ENCODE data around the gene CDC42SE2. TPM values are rescaled to one million over a fixed set of nuclear protein-coding genes. Genes with fewer than 3 reads are reported as not detected.

CDC42SE2 gene
- total and polyA plus RNA-seq, 2 of the 4 experiments (the other 2 are of a cell fraction): 12.5 to 19.4 TPM

- CTCF ChIA-PET: no interaction called here
- ATAC-seq (ENCODE audit: low read depth): no peak
Observed at GRCh38 chr5:131323378-131323777, 59.5 kb downstream of the CDC42SE2 start.

More at GRCh38 chr5:131323378-131323777, 59.5 kb downstream of the CDC42SE2 start:
- H2BK5ac ChIP-seq (ENCODE audit: low read depth, low read length, poor library complexity, severe bottlenecking): no peak overlapping the region
- H3K9me1 ChIP-seq (ENCODE audit: insufficient read depth, low read length): peaks cover 3% of the 10 kb centered on the region
- no peak overlapping the region for H2AK5ac ChIP-seq (ENCODE audit: low read depth, low read length)
- no peak overlapping the region for H3K9ac ChIP-seq (ENCODE audit: low read depth, low read length)
- H2AFZ ChIP-seq (replicated peaks; ENCODE audit: low read length, poor library complexity): no peak overlapping the region
- no peak overlapping the region for H3K27ac ChIP-seq (ENCODE audit: insufficient read depth, low read length)
- no peak for TF ChIP-seq MAZ (IDR thresholded peaks at IDR 0.05; ENCODE audit: borderline replicate concordance, low read depth, low read length)
- TF ChIP-seq ELK1 (IDR thresholded peaks at IDR 0.05; ENCODE audit: borderline replicate concordance, low read depth, low read length): no peak
- no peak for TF ChIP-seq NFE2L2 (IDR thresholded peaks at IDR 0.05; ENCODE audit: low read depth, low read length)
- no peak for TF ChIP-seq MAFK (IDR thresholded peaks at IDR 0.05; ENCODE audit: low read depth, low read length)
- TF ChIP-seq FOS (IDR thresholded peaks at IDR 0.05; ENCODE audit: low read depth, low read length): no peak
- no peak for TF ChIP-seq RFX5 (IDR thresholded peaks at IDR 0.05; ENCODE audit: low read depth, low read length)
- TF ChIP-seq SMC3 (IDR thresholded peaks at IDR 0.05; ENCODE audit: low read depth, low read length): no peak
- no peak for TF ChIP-seq POLR2A (IDR thresholded peaks at IDR 0.05; ENCODE audit: low read depth, low read length)
- TF ChIP-seq CHD1 (IDR thresholded peaks at IDR 0.05; ENCODE audit: low read depth, low read length): no peak
- TF ChIP-seq CEBPB (IDR thresholded peaks at IDR 0.05; ENCODE audit: low read depth, low read length): no peak
- no peak for TF ChIP-seq RCOR1 (IDR thresholded peaks at IDR 0.05; ENCODE audit: insufficient replicate concordance, low read length)
- no peak for TF ChIP-seq CTCF (conservative IDR thresholded peaks at IDR 0.05; ENCODE audit: low read depth, low read length)
- TF ChIP-seq MXI1 (IDR thresholded peaks at IDR 0.05; ENCODE audit: borderline replicate concordance, low read depth, low read length): no peak
- TF ChIP-seq USF2 (IDR thresholded peaks at IDR 0.05; ENCODE audit: low read depth, low read length): no peak
- H4K8ac ChIP-seq (ENCODE audit: low read depth in 2 of 2, low read length in 2 of 2): no peak overlapping the region
- H3K56ac ChIP-seq (ENCODE audit: extremely low read depth, insufficient read depth, low read length): no peak overlapping the region
- peaks cover 22 to 36% of the 10 kb centered on the region in 2 experiments for H3K79me1 ChIP-seq (ENCODE audit: low read depth in 1 of 2, low read length in 2 of 2)
- no peak overlapping the region for H3K4ac ChIP-seq (ENCODE audit: low read depth, low read length)
- in situ Hi-C loops (cut with MboI; ENCODE audit: low sequenced_read_pairs) (no loop called here), dilution Hi-C loops (cut with HindIII; ENCODE audit: low sequenced_read_pairs, unreplicated experiment) (no loop called here), intact Hi-C loops (cut with micrococcal nuclease) (no loop called here)
- H4K91ac ChIP-seq (ENCODE audit: insufficient read depth, low read depth, low read length): no peak overlapping the region
- H4K20me1 ChIP-seq (ENCODE audit: insufficient read depth, low read length): peaks cover 7% of the 10 kb centered on the region; the same call in 1 of the 2 replicates
- H4K5ac ChIP-seq (ENCODE audit: low read depth, low read length): no peak overlapping the region
- BruUV-seq (replicated peaks): no TSS peak
- H3K23ac ChIP-seq (ENCODE audit: low read depth, low read length): no peak overlapping the region
- H3K18ac ChIP-seq (ENCODE audit: low read depth, low read length): no peak overlapping the region
- no peak overlapping the region for H2BK20ac ChIP-seq (ENCODE audit: low read depth, low read length)
- H3K4me1 ChIP-seq (ENCODE audit: control insufficient read depth, insufficient read depth, low read length): no peaks in the 10 kb centered on the region; the same call in 1 of the 2 replicates
- H2BK15ac ChIP-seq (ENCODE audit: low read depth, low read length): no peak overlapping the region
- no peaks in the 10 kb centered on the region for H3K27me3 ChIP-seq (ENCODE audit: control insufficient read depth, insufficient read depth, low read length)
- POLR2A ChIA-PET (ENCODE audit: unreplicated experiment): no interaction called here
- H2BK120ac ChIP-seq (ENCODE audit: low read depth, low read length): no peak overlapping the region
- DNase-seq: no peak
- H3K4me2 ChIP-seq (ENCODE audit: low read depth, low read length): no peak overlapping the region
- H3K14ac ChIP-seq (replicated peaks; ENCODE audit: low read depth, low read length): no peak overlapping the region
- no peaks in the 10 kb centered on the region for H3K36me3 ChIP-seq (ENCODE audit: control insufficient read depth, insufficient read depth, low read length)
- H3K4me3 ChIP-seq (ENCODE audit: insufficient read depth, low read depth, low read length): no peak overlapping the region
- H3K9me3 ChIP-seq (ENCODE audit: control insufficient read depth, insufficient read depth, low read length): no peaks in the 10 kb centered on the region; the same call in 1 of the 2 replicates
- no peak overlapping the region for H2AK9ac ChIP-seq (replicated peaks; ENCODE audit: low read depth, low read length, poor library complexity)
